RPMI8226 (cell line): ENCODE results near the gene CTRB2.
"Not testable (repeated sequence)": the region's sequence is repeated elsewhere in the genome, so short reads cannot be mapped to it uniquely, and the experiment has no call there.

Experiments
- DNase-seq: peaks from one replicate; pipeline ENCODE4 v3.0.0-alpha.2; 2015

CTRB2 gene

GRCh38 chr16:75206749-75207451 lies at the start of gene CTRB2:
CTRB2 (minus strand) TSS chr16:75207161; CDS start chr16:75207141, 20 bp downstream.
- DNase-seq: no peak

GRCh38 chr16:75256059-75256571 lies 49.2 kb upstream of the CTRB2 start:
- DNase-seq: no peak

DNA sequence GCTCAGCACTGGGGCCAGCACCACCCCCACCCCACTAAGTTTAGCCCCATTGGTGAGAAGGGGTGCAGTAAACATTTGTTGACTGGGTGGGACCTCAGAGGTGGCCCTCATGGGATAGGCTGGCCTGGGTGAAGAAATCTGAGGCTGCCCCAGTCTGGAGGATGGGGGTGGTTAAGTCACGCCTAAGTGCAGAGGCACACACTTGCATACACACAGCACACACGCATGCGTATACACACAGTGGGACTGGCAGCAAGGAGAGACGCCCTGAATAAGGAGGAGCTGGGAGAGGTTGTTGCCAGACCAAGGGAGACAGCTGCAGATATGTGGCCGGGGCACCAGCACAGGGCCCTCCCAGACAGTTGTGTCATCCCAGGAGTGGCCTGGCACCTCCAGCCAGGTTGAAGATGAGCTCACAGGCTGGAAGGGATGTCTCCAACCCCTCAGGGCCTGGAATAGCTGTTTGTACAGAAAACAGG lies 47.4 kb upstream of the CTRB2 start:
- DNase-seq: no peak

DNA sequence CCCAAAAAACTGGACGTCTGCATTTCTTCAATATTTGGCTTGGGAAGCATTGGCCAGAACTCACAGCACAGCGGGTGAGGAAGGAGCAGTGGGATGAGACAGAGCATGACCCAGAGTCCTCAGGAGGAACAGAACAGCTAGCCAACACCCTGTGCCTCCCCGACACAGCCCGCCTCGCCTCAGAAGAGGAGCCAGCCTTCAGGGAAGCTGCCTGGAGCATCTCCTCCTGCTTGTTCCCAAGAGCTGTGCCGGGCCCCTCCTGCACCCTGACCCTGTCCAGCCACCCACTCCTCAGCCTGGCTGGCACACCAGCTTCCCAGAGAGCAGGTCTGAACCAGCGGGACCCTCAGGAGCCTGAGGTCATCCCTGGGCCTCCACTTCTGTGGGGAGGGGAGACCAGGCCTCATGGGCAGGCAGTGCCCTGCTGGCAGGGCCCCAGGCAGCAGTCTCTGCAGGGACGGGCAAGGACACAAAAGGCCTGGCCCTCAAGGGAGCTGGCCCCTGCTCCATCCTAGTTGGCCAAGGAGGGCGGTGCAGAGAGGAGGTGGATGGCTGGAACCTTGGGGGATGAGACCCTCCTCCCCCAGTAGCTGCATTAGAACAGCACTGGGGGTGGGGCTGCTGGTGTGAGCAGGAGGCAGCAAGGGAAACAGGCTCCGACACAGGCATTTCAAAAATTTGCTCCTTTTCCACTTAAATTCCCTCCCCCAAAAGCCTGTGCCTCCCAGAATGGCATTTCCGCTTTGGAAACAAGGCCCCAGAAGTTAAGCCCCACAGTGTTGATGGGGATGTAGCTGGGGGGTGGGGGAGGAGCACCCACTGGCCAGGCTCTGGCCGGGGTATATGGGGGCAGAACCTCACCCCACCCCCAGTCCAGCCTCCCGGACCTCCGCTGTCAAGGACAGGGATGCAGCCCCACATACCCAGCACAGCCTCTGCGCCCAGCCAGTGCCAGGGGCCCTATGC lies 46.3 kb upstream of the CTRB2 start:
- no peak for DNase-seq

DNA sequence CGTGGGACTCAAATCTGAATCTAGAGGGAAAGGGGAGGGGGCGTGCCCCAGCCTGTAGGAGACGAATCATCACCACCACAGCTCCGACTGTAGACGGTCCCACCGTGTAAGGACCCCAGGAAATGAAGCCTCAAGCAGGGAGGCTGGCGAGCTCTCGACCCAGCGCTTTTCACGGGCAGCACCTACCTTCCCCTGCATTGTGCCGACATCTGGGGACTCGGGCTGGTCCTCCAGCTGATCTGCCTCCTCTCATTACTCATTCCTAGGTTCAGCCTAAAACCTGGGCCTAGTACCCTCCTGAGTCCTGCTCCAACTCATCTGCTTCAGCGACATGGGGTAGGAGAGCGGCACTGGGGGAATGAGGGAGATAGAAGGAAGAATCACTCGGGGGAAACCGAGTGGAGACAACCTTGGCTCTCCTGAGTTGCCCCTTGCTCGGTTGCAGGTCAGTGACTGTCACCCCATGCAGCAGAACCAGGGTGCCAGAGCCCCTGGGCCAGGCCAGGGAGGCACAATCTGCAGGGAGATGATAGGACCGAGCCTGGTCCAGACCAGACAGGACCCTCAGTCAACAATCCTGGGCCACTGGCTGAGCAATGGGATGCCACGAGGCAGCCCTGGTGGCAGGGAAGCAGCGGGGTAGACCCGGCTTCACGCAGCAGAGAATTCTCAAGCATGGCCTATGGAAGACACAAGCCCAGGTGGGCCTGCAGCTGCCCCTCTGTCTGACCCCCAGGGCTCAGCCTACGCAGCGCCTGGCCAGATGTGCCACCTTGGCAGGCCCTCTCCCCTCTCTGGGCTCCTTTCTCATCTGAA lies 45.3 kb upstream of the CTRB2 start:
- no peak for DNase-seq

GRCh38 chr16:75251280-75252048 lies 44.5 kb upstream of the CTRB2 start, which contains the start of gene BCAR1:
BCAR1 (minus strand) TSS chr16:75251624; CDS start chr16:75251482, 142 bp downstream.
- peak; percentile 50 for DNase-seq

GRCh38 chr16:75250809-75251279 lies 43.9 kb upstream of the CTRB2 start:
- peak; percentile 33 for DNase-seq

- DNase-seq: no peak
These were observed 43.3 kb upstream of the CTRB2 start for GRCh38 chr16:75250089-75250808.

DNA sequence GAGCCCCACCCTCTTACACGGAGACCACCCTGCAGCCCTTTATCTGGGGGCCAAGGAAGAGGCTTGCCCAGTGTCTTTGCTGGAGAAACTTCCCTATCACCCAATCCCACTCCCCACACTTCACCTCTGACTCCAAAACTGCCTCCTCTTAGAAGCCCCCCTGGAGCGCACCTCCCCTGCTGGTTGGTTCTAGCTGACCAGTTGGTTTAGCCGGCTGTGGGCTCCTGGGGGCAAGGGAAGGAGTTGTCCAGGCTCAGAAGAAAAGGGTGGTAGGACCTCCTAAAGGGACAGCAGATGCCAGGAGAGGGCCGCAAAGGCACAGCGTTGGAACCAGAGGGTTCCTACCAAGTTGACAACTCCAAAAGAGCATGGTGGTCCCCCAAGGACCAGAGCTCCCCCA lies 42.5 kb upstream of the CTRB2 start:
- no peak for DNase-seq

GRCh38 chr16:75248536-75249380 lies 41.8 kb upstream of the CTRB2 start:
- no peak for DNase-seq

DNA sequence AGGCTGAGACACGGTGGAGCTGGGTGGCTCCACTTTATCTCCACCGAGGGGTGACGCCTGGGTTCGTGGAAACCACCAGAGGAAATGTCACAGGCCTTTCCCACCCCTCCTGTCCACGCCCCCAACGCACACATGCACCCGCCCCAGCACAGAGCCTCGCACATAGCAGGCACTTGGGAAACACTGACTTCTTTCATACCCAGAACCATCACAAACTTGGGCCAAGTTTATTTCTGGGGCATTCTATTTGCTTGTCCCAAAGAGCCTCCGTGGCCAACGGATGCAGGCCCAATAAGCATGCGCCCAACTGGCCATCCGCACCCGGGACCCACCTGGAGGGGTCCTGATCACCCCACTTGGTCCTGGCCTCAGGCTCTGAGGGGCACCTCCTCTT lies 41.2 kb upstream of the CTRB2 start:
- DNase-seq: no peak

- no peak for DNase-seq
These were observed 40.3 kb upstream of the CTRB2 start for GRCh38 chr16:75247249-75247648.

GRCh38 chr16:75246504-75247205 lies 39.7 kb upstream of the CTRB2 start:
- DNase-seq: no peak

DNA sequence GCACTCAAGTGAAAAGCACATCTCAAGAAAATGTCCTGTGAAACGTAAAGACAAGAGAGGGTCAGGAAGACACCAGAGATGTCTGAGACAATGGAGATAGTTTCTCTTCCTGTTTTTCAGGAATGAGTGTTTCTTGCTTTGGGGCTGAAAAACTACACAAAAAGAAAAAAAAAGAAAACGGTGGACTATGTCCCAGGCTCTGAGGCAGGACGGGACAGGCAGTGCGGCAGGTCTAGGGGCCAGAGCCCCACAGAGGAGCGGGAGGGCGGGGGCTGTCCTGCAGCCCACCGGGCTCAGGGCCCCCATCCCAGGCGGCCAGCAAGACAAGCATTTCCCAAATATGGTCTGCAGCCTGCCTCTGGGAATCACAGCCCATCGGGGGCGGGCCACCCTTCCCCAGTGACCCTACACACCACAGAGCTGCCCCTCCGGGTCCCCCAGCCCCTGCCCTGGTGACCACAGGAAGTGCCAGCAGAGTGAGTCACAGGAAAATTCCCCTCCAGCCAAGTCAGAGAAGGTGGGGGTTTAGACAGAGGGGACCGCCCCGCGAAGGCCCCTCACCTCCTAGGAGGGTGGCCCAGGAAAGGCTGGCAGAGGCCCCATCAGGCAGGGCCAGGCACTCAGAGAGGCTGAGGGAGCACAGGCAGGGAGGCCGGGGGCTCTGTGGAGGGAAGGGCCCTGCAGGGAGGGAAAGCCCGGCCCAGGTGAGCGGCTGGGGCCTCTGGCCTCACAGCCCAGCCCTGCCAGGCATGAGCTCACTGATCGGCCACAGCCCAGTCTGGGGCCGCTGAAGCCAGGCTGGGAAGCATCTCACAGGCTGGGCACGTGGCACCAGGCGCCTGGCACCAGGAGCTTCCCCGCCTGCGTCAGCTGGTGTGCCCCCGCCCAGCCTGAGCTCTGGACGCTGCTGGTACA lies 38.1 kb upstream of the CTRB2 start:
- DNase-seq: no peak

GRCh38 chr16:75244225-75244809 lies 37.4 kb upstream of the CTRB2 start:
- DNase-seq: no peak

DNA sequence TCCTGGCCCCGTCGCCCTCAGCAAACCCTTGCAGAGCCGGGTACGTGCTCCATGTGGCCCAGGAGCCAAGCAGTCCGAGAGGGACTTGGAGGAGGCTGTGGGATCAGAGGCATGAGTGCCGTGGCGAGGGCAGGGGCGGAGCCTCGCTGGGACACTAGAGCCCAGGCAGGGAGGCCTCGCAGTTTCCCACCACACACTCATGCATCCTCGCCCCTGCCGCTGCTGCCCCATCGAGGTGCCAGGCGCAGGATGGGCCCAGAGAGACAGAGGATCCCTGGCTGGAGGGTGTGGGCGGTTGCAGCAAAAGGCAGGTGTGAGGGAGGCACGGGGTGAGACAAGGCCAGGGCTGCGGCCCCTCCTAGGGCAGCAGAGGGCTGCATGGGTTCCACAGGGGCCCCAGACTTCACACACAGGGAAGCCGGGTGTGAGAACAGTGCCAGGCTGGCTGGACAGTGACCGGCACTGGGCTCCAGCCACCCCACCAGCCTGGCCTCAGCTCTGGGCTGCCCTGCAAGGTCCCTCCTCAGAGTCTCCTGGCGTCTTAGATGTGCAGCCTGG lies 36.8 kb upstream of the CTRB2 start:
- DNase-seq: no peak

DNA sequence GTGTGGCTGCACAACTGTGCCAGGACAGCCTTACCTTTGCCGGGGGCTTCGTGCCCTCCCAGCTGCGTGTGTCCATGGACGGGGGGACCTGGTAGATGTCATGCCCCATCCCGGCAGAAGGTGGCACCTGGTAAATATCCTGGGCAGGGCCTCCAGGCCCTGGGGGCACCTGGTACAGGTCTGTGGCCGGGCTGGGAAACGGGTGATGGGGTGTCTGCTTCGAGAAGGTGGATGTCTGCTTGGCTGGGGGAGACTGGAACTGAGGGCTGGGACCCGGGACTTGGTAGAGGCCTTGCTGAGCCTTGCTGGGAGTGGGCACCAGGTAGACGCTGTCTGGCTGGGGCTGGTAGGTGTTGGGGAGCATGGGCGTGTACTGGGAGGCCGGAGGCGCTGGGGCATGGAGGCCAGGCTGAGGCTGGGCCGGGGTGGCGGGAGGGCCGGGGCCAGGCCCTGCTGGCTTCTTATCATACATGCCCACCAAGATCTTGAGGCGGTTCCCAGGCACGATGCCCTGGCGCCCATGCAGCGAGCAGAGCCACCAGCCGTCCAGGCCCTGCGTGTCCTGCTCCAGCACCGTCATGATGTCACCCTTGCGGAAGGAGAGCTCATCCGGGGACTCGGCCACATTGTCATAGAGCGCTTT lies 35.6 kb upstream of the CTRB2 start:
- not testable (repeated sequence) for DNase-seq
